HG02571 (cell line): ENCODE data around the gene PIP5KL1.
"Not testable (repeated sequence)": the region's sequence is repeated elsewhere in the genome, so short reads cannot be mapped to it uniquely, and the experiment has no call there.

Source experiments
- ATAC-seq: cut with Tn5 transposase; IDR thresholded peaks from one replicate; pipeline ENCODE4 v1.9.1; 2021; ENCODE audit warnings: mild to moderate bottlenecking, moderate library complexity; ENCODE audit not compliant: unreplicated experiment

Gene PIP5KL1

DNA sequence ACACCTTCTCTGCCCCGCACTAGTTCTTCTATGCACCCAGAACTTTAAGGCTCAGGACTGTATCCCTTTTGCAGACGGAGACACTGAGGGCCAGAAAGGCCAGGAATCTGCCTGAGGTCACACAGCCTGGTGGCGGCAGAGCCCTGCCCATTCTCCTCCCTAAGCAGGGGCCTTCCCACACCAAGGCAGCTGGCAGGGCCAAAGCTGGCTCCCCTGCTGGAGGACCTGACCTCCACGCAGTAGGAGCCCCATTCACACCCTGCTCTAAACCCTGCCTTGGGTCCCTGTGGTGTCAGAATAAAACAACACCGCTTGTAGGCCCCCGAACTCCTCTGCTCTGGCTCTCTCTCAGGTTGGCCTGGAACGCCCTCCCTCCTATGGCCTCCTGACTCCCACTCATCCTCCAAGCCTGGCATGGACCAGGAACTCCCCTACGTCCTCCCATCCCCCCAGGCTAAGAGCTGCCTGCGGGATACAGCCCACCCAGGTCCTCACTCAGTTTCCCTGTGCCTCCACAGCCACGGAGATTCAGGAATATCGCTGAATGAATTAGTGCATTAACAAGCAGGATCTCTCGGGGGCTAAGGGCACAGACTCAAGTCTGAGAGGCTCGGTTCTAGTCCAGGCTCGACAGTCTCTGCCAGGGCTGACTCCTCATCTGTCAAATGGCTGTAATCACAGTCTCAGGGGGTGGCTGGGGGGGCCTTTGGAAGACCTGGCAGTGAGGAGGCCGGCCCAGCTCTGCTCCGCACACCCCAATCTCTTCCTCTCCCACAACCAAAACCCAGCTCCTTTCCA lies 34.0 kb downstream of the PIP5KL1 start:
- ATAC-seq, result no peak

GRCh38 chr9:127895811-127896210 lies 34.8 kb downstream of the PIP5KL1 start:
- ATAC-seq, result no peak

GRCh38 chr9:127893392-127893791 lies 37.2 kb downstream of the PIP5KL1 start:
- ATAC-seq, result no peak

DNA sequence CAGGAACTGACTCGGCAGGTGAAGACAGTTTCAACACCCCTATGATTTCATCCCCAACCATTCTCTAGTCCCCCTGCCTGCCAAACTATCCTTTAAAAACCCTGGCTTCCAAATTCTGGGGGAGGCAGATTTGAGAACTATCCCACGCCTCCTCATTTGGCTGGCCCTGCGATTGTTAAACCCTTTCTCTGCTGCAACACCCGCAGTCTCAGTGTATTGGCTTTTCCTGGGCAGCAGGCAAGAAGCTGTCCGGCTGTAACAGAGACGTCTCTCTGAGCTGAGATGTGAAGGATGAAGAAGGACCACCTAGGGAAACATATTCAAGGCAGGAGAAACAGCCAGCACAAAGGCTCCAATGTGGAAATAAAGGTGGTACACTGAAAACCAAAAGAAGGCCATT lies 37.7 kb downstream of the PIP5KL1 start:
- no peak for ATAC-seq

GRCh38 chr9:127890053-127890452 lies 40.5 kb downstream of the PIP5KL1 start:
- ATAC-seq, result no peak

GRCh38 chr9:127887792-127888191 lies 42.8 kb downstream of the PIP5KL1 start:
- ATAC-seq, result no peak

DNA sequence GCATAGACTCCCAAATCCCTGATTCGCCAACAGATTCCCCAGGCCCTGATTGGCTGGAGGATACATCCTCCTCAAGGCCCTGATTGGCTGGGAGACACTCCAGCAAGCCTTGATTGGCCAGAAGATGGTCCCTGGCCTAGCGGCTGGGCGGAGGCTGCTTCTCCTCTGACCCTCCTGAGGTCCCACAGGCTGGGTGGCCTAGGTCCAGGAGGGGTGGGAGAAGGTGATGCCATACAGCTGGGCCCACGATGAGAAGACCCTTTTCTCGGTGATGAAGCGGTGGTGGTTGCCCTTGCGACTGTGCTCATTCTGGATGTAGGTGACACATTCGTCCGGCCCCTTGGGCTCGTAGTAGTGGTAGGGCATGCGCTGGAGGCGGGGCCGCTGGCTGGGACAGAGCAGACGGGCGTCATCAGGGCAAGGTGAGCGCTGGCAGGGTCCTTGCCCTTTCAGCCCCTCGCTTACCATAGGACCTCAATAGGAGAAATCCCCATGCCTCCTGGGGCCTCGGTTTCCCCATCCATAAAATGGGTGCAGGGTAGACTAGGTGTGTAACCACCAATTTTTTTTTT lies 44.1 kb downstream of the PIP5KL1 start:
- no peak for ATAC-seq

DNA sequence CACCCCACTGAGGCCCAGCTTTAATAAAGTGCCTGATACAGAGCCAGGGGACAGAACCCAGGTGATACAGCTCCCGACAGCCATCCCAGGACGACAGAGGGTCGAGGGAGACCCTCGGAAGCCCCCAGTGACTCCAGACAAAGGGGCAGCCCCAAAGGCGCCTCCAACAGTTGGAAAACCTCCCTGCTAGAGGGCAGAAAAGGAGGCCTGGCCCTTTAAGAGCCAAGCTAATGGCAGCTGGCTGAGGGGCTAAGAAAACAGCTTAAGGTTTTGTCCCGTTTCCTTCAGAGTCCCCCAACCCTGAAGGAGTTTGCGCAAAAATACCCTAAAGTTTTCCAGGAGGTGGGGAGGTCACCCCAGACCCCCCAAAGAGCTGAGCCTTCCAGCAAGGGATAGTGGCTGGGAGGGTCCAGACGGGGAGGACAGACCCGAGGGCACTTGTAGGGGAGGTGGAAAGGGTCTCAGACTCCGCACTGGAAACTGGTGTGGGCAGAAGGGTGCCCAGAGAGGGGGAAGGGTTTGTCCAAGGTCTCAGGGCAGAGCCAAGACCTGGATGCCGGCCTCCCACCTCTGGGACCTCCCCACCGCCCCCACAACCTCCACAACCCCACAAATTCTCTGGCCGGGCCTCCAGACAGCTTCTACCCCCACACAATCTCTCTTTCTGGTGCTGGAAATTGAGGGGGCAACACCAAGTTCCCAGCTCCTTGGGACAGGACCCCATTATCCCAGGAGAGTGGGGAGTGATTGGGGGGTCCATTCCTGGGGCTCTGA lies 44.9 kb downstream of the PIP5KL1 start:
- ATAC-seq, result no peak

- ATAC-seq, result no peak
These were observed 45.5 kb downstream of the PIP5KL1 start for GRCh38 chr9:127884976-127885490.

GRCh38 chr9:127884427-127884911 lies 46.1 kb downstream of the PIP5KL1 start:
- no peak for ATAC-seq

GRCh38 chr9:127883959-127884358 lies 46.6 kb downstream of the PIP5KL1 start:
- no peak for ATAC-seq

- not testable (repeated sequence) for ATAC-seq
These were observed 48.9 kb downstream of the PIP5KL1 start for GRCh38 chr9:127881715-127882114.

- no peak for ATAC-seq
These were observed 50.4 kb downstream of the PIP5KL1 start for GRCh38 chr9:127880143-127880542.

- ATAC-seq, result no peak
These were observed 51.8 kb downstream of the PIP5KL1 start for GRCh38 chr9:127878652-127879390.

GRCh38 chr9:127878001-127878651 lies 52.5 kb downstream of the PIP5KL1 start:
- ATAC-seq, result no peak

GRCh38 chr9:127877566-127877998 lies 53.0 kb downstream of the PIP5KL1 start, which contains the start of gene AK1:
AK1 (minus strand) TSS chr9:127877675; CDS start chr9:127874617, 3,058 bp downstream.
- ATAC-seq, result no peak

- ATAC-seq, result no peak
These were observed 53.6 kb downstream of the PIP5KL1 start for GRCh38 chr9:127876764-127877562.

- no peak for ATAC-seq
These were observed 54.4 kb downstream of the PIP5KL1 start for GRCh38 chr9:127876026-127876763.
